Gastroesophageal sphincter (tissue), 4 donors: ENCODE data around the gene MMP20. TPM values are rescaled to one million over a fixed set of nuclear protein-coding genes. Genes with fewer than 3 reads are reported as not detected.

Experiments used
- ATAC-seq: fragments of 150-250 bp; one replicate; pipeline ENCODE4 v1.9.1; 2016; ENCODE audit warnings: mild to moderate bottlenecking, moderate library complexity
- H3K27ac ChIP-seq, 4 donors: fragments of 200-600 bp; sonication (generic) in 3 of 4; 1 replicate in 3 of 4; 2 replicates in 1 of 4; pipeline ENCODE4 v1.5.1; 2016 to 2019
- H3K27me3 ChIP-seq: fragments of 200-600 bp; sonication (generic); one replicate; pipeline ENCODE4 v1.5.1; 2019
- H3K36me3 ChIP-seq, 2 donors: fragments of 200-600 bp; sonication (generic); one replicate each; pipeline ENCODE4 v1.5.1; 2019; ENCODE audit warnings: control low read depth in 1 of 2
- H3K4me1 ChIP-seq, 3 donors: fragments of 200-600 bp; sonication (generic); 1 replicate in 2 of 3; 2 replicates in 1 of 3; pipeline ENCODE4 v1.5.1; 2016 to 2019; ENCODE audit warnings: control low read depth in 2 of 3
- H3K4me3 ChIP-seq, 2 donors: fragments of 200-600 bp; sonication (generic); one replicate each; pipeline ENCODE4 v1.5.1; 2019; ENCODE audit warnings: mild to moderate bottlenecking in 1 of 2, moderate library complexity in 1 of 2
- H3K9me3 ChIP-seq, 3 donors: fragments of 200-600 bp; sonication (generic); one replicate each; pipeline ENCODE4 v1.5.1; 2017 to 2019; ENCODE audit warnings: control low read depth in 2 of 3
- CTCF ChIP-seq, 4 experiments: fragments of 200-600 bp in 2 of 4; fragments of 450-650 bp in 2 of 4; sonication (generic) in 1 of 4; IDR thresholded peaks; one replicate each; pipeline ENCODE4 v1.5.1; 2017 to 2019; ENCODE audit warnings: antibody characterized with exemption in 4 of 4, mild to moderate bottlenecking in 2 of 4, moderate library complexity in 2 of 4
- EP300 ChIP-seq: sonication (generic); formaldehyde crosslinking; IDR thresholded peaks from one replicate; pipeline ENCODE4 v1.6.1; 2017; ENCODE audit warnings: antibody characterized with exemption, mild to moderate bottlenecking
- POLR2A ChIP-seq, 2 donors: fragments of 450-650 bp; IDR thresholded peaks; one replicate each; pipeline ENCODE4 v1.6.1; 2017; ENCODE audit warnings: antibody characterized with exemption in 2 of 2, mild to moderate bottlenecking in 2 of 2, moderate library complexity in 1 of 2
- POLR2AphosphoS5 ChIP-seq: sonication (generic); formaldehyde crosslinking; IDR thresholded peaks from one replicate; pipeline ENCODE4 v1.6.1; 2017; ENCODE audit warnings: antibody characterized with exemption
- WGBS, 2 donors: methylation state at CpG; one replicate each; pipeline ENCODE4 v1.1.5; 2018; ENCODE audit warnings: low coverage in 1 of 2; 5-methylcytosine and 5-hydroxymethylcytosine counted together
- total RNA-seq, 4 donors: library from RNA; depleted of rRNA; stranded (reverse); fragments of >200 nt; gene quantifications; one replicate each; pipeline ENCODE4 v1.1.0, GENCODE V29; 2016

Gene MMP20
- total RNA-seq, 4 donors from 2014 or later, result not detected

DNA sequence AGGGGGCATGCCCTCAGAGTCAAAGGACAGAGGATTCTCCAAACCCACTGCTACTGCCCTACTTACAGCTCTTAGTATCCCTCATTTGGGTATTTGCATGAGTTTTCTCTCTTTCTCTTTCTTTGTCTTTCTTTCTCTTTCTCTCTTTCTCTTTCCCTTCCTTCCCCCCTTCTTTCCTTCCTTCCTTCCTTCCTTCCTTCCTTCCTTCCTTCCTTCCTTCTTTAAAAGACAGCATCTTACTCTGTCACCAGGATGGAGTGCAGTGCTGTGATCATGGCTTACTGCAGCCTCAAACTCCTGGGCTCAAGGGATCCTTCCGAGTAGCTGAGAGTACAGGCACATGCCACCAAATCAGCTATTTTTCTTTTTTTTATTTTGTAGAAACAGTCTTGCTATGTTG lies 80.5 kb downstream of the MMP20 start:
- ATAC-seq, result no peak
- H3K36me3 ChIP-seq, result no peaks in the 10 kb centered on the region
- H3K4me1 ChIP-seq, result no peaks in the 10 kb centered on the region
- H3K27me3 ChIP-seq, result no peaks in the 10 kb centered on the region
- no peak for TF ChIP-seq POLR2AphosphoS5
- TF ChIP-seq POLR2A (IDR thresholded peaks at IDR 0.05), result no peak
- TF ChIP-seq CTCF (IDR thresholded peaks at IDR 0.05), result no peak
- TF ChIP-seq EP300, result no peak
- no peak overlapping the region for H3K27ac ChIP-seq
- no peak overlapping the region for H3K4me3 ChIP-seq
- WGBS, 2 donors, result 70% methylated on average over 1 of the region's 1 CpG; no CpG with 5 or more reads in 1 of the 2 donors
- no peaks in the 10 kb centered on the region for H3K9me3 ChIP-seq

GRCh38 chr11:102539567-102539966 lies 85.6 kb downstream of the MMP20 start:
- Histone ChIP-seq H3K4me3 (no peak overlapping the region), H3K27ac (no peak overlapping the region), H3K9me3 (no peaks in the 10 kb centered on the region), H3K27me3 (peaks cover 4% of the 10 kb centered on the region), H3K36me3 (no peaks in the 10 kb centered on the region), H3K4me1 (no peaks in the 10 kb centered on the region)
- TF ChIP-seq EP300 (no peak), POLR2AphosphoS5 (no peak)
- WGBS, 2 donors, result 71 to 92% methylated on average over 1 to 2 of the region's 2 CpGs
- no peak for ATAC-seq

DNA sequence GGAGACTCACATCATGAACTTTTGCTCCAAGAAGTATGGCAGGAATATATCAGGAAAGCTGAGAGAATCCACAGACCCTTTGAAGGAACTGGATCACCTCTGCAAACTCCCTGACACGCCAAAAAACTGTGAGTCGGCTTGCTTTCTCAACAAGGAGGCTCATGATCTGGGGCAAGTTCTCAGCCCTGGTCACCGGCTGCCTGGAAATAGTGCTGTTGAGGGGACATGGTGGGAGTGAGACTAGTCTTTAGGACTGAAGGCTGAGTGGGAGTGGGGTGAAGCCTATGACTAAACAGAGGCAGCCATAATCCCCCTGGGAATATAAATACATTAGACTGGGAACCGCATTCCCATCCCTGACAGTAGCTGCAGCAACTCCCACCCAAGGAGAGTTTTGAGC lies 86.2 kb downstream of the MMP20 start:
- H3K4me3 ChIP-seq, result no peak overlapping the region
- no peak overlapping the region for H3K27ac ChIP-seq
- 93% methylated on average over 3 of the region's 4 CpGs; no CpG with 5 or more reads in 1 of the 2 donors for WGBS, 2 donors
- no peaks in the 10 kb centered on the region for H3K4me1 ChIP-seq
- TF ChIP-seq POLR2AphosphoS5 (no peak), CTCF (IDR thresholded peaks at IDR 0.05) (no peak), POLR2A (IDR thresholded peaks at IDR 0.05) (no peak), EP300 (no peak)
- no peaks in the 10 kb centered on the region for H3K36me3 ChIP-seq
- no peaks in the 10 kb centered on the region for H3K9me3 ChIP-seq
- no peak for ATAC-seq
- peaks cover 4% of the 10 kb centered on the region for H3K27me3 ChIP-seq

GRCh38 chr11:102534261-102534872 lies 90.8 kb downstream of the MMP20 start:
- TF ChIP-seq POLR2A (IDR thresholded peaks at IDR 0.05) (no peak), EP300 (no peak), POLR2AphosphoS5 (no peak), CTCF (IDR thresholded peaks at IDR 0.05) (no peak)
- WGBS, 2 donors, result 68 to 78% methylated on average over 6 of the region's 6 CpGs
- no peak for ATAC-seq
- Histone ChIP-seq H3K9me3 (no peaks in the 10 kb centered on the region), H3K4me1 (no peaks in the 10 kb centered on the region), H3K27me3 (peaks cover 4% of the 10 kb centered on the region), H3K27ac (no peak overlapping the region), H3K36me3 (no peaks in the 10 kb centered on the region), H3K4me3 (no peak overlapping the region)

- TF ChIP-seq POLR2A (IDR thresholded peaks at IDR 0.05) (no peak), POLR2AphosphoS5 (no peak), EP300 (no peak), CTCF (IDR thresholded peaks at IDR 0.05) (no peak)
- Histone ChIP-seq H3K27ac (no peak within 1 kb of the TSS), H3K27me3 (no peaks in the 10 kb centered on the region), H3K9me3 (no peaks in the 10 kb centered on the region), H3K4me3 (no peak within 1 kb of the TSS), H3K36me3 (no peaks in the 10 kb centered on the region), H3K4me1 (no peaks in the 10 kb centered on the region)
- WGBS, 2 donors, result 58 to 63% methylated on average over 6 to 8 of the region's 8 CpGs
- no peak for ATAC-seq
These were observed 94.6 kb downstream of the MMP20 start, which contains the start of gene MMP7 for GRCh38 chr11:102530558-102530957. Gene MMP7 (minus strand): TSS chr11:102530747. CDS start chr11:102530700, 47 bp downstream.
